Tibial artery (tissue), 4 donors: ENCODE results near the gene TXNRD2.

Experiments used
- DNase-seq, 2 donors: peaks; one replicate each; pipeline ENCODE4 v3.0.0-alpha.2; 2019
- H3K27ac ChIP-seq, 2 donors: fragments of 200-600 bp; sonication (generic) in 1 of 2; 1 replicate in 1 of 2; 2 replicates in 1 of 2; pipeline ENCODE4 v1.5.1; 2018 to 2019; ENCODE audit warnings: mild to moderate bottlenecking in 1 of 2
- H3K27me3 ChIP-seq, 2 donors: fragments of 200-600 bp; sonication (generic) in 1 of 2; one replicate each; pipeline versions ENCODE4 v1.5.1 to v1.6.0; 2016 to 2019
- H3K36me3 ChIP-seq, 3 donors: fragments of 200-600 bp; sonication (generic) in 2 of 3; one replicate each; pipeline ENCODE4 v1.5.1; 2016 to 2019; ENCODE audit warnings: mild to moderate bottlenecking in 2 of 3
- H3K4me1 ChIP-seq, 4 donors: fragments of 200-600 bp; sonication (generic) in 2 of 4; 1 replicate in 3 of 4; 2 replicates in 1 of 4; pipeline ENCODE4 v1.5.1; 2016 to 2019
- H3K4me3 ChIP-seq, 2 donors: fragments of 200-600 bp; sonication (generic) in 1 of 2; 1 replicate in 1 of 2; 2 replicates in 1 of 2; pipeline ENCODE4 v1.5.1; 2018 to 2019; ENCODE audit warnings: mild to moderate bottlenecking in 2 of 2
- H3K9me3 ChIP-seq, 3 donors: fragments of 200-600 bp; sonication (generic) in 1 of 3; one replicate each; pipeline ENCODE4 v1.5.1; 2016 to 2019
- CTCF ChIP-seq, 2 experiments: fragments of 200-600 bp in 1 of 2; fragments of 450-650 bp in 1 of 2; IDR thresholded peaks; one replicate each; pipeline ENCODE4 v1.5.1; 2017 to 2019; ENCODE audit warnings: antibody characterized with exemption in 2 of 2, mild to moderate bottlenecking in 1 of 2, moderate library complexity in 1 of 2
- intact Hi-C: fragments of 100-400 bp; cut with DNase I; formaldehyde crosslinking; loops from one replicate; pipeline ENCODE4 v1.15.0; 2023; ENCODE audit warnings: low total_unique reads

Gene TXNRD2

GRCh38 chr22:19963863-19964642 is 22.4 kb upstream of the TXNRD2 start:
- Histone ChIP-seq H3K36me3 (peaks cover 16 to 55% (median 53%) of the 10 kb centered on the region in 3 donors), H3K27ac (no peak overlapping the region), H3K4me1 (peaks cover 5 to 42% (median 21%) of the 10 kb centered on the region in 4 donors), H3K4me3 (no peak overlapping the region), H3K27me3 (no peaks in the 10 kb centered on the region), H3K9me3 (no peaks in the 10 kb centered on the region)
- no peak for TF ChIP-seq CTCF (IDR thresholded peaks at IDR 0.05)
- intact Hi-C loops = no loop called here
- no peak for DNase-seq

DNA sequence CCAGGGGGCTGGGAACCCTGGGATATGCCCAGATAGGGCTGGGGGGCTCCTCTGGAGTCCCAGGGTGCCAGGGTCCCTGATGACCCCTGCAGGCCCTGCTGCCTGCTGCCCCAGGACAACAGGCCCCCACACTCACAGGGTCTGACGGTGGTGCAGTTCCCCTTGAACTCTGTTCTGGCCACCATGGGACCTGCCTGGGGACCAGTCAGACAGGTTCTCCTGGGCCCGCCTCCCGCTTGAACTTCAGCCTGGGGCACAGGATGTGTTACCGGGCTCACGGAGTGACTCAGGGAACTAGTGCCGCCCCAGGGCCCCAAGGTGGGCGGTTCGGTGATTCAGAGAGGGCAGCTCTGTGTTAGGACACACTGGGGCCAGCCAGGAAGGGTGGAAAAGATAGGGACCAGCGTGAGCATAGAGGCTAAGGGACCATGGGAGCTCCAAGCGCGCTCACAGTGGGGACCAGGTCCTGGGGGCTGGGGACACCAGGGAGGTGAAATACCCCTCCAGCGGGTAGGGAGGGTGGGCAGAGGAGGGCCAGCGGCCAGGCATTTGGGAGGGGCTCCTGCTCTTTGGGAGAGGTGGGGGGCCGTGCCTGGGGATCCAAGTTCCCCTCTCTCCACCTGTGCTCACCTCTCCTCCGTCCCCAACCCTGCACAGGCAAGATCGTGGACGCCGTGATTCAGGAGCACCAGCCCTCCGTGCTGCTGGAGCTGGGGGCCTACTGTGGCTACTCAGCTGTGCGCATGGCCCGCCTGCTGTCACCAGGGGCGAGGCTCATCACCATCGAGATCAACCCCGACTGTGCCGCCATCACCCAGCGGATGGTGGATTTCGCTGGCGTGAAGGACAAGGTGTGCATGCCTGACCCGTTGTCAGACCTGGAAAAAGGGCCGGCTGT is 21.5 kb upstream of the TXNRD2 start:
- DNase-seq = no peak
- Histone ChIP-seq H3K9me3 (no peaks in the 10 kb centered on the region), H3K4me3 (no peak overlapping the region), H3K27me3 (no peaks in the 10 kb centered on the region), H3K4me1 (peaks cover 5 to 47% (median 26%) of the 10 kb centered on the region in 4 donors), H3K27ac (no peak overlapping the region), H3K36me3 (peaks cover 16 to 46% (median 44%) of the 10 kb centered on the region in 3 donors)
- intact Hi-C loops = no loop called here
- TF ChIP-seq CTCF (IDR thresholded peaks at IDR 0.05) = no peak

- peaks cover 5 to 47% (median 27%) of the 10 kb centered on the region in 4 donors for H3K4me1 ChIP-seq
- TF ChIP-seq CTCF (IDR thresholded peaks at IDR 0.05) = peak; percentile 47 to 55
- no peaks in the 10 kb centered on the region for H3K27me3 ChIP-seq
- H3K9me3 ChIP-seq = no peaks in the 10 kb centered on the region
- peaks cover 16 to 38% (median 36%) of the 10 kb centered on the region in 3 donors for H3K36me3 ChIP-seq
- peak; percentile 62 to 85 for DNase-seq
- no peak overlapping the region for H3K27ac ChIP-seq
- intact Hi-C loops = no loop called here
- no peak overlapping the region for H3K4me3 ChIP-seq
Observed at GRCh38 chr22:19962246-19962908, 20.8 kb upstream of the TXNRD2 start.

DNA sequence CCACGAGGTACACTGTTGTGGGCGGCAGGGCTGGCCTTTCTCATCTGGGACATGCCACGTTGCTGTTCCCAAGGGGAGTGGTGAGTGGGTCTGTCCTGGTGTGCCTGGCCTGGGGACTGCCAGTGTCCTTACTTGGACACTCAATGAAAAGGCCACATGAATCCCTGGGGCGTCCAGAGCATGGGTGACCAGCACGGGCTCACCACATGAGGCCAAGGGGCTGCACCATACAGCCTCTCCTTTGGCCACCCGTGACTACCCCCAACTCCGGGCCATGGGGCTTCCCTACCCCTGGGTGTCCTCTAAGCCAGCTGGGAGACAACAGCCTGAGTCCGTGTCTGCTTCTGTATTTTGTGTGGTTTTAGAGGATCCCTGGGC is 20.2 kb upstream of the TXNRD2 start:
- no peak overlapping the region for H3K4me3 ChIP-seq
- DNase-seq = no peak
- no peaks in the 10 kb centered on the region for H3K27me3 ChIP-seq
- H3K36me3 ChIP-seq = peaks cover 12 to 33% (median 31%) of the 10 kb centered on the region in 3 donors
- peaks cover 5 to 47% (median 27%) of the 10 kb centered on the region in 4 donors for H3K4me1 ChIP-seq
- intact Hi-C loops = no loop called here
- no peaks in the 10 kb centered on the region for H3K9me3 ChIP-seq
- H3K27ac ChIP-seq = no peak overlapping the region
- TF ChIP-seq CTCF (IDR thresholded peaks at IDR 0.05) = no peak

DNA sequence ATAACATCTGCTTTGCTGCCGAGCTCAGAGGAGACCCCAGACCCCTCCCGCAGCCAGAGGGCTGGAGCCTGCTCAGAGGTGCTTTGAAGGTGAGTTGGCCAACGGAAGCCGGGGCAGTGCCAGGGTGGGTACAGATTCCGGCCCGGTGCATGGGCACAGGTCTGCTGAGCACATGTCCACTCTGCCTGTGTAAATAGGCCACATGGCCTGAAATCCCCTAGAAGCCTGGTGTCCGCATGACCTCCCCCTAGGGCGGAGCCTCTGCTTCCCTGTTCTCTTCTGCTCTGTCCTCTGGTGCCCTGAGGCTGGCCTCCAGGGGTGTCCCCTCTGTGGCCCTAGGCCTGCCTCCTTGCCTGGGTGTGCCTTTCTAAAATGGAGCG is 19.6 kb upstream of the TXNRD2 start:
- no peak for DNase-seq
- no peak for TF ChIP-seq CTCF (IDR thresholded peaks at IDR 0.05)
- no peaks in the 10 kb centered on the region for H3K9me3 ChIP-seq
- peaks cover 11 to 27% (median 24%) of the 10 kb centered on the region in 3 donors for H3K36me3 ChIP-seq
- H3K4me1 ChIP-seq = peaks cover 5 to 47% (median 27%) of the 10 kb centered on the region in 4 donors
- intact Hi-C loops = no loop called here
- H3K27me3 ChIP-seq = no peaks in the 10 kb centered on the region
- H3K4me3 ChIP-seq = no peak overlapping the region
- H3K27ac ChIP-seq = no peak overlapping the region
